H9 (cell line): ENCODE data around the gene GASK1B. TPM values are rescaled to one million over a fixed set of nuclear protein-coding genes. Genes with fewer than 3 reads are reported as not detected.

Source experiments
- DNase-seq: peaks from one replicate; pipeline ENCODE4 v3.0.0-alpha.2; 2017
- H2AFZ ChIP-seq: one replicate; pipeline ENCODE4 v1.6.1; 2013; ENCODE audit warnings: mild to moderate bottlenecking, low read length, control low read depth, moderate library complexity
- H2AK5ac ChIP-seq: 2 replicates; pipeline ENCODE4 v1.6.1; 2013; ENCODE audit warnings: low read length, control low read depth, mixed read lengths; ENCODE audit not compliant: insufficient read length
- H2BK120ac ChIP-seq: one replicate; pipeline ENCODE4 v1.6.1; 2013; ENCODE audit warnings: low read depth, mild to moderate bottlenecking, low read length, control low read depth, inconsistent platforms; ENCODE audit not compliant: poor library complexity, severe bottlenecking
- H2BK12ac ChIP-seq: 2 replicates; pipeline ENCODE4 v1.6.1; 2013; ENCODE audit warnings: low read length, control low read depth, mixed read lengths, low read depth; ENCODE audit not compliant: insufficient read length
- H2BK15ac ChIP-seq: 2 replicates; pipeline ENCODE4 v1.6.1; 2013; ENCODE audit warnings: low read depth, low read length, control low read depth
- H2BK20ac ChIP-seq: one replicate; pipeline ENCODE4 v1.6.1; 2013; ENCODE audit warnings: low read depth, mild to moderate bottlenecking, low read length, control low read depth, inconsistent platforms; ENCODE audit not compliant: poor library complexity, severe bottlenecking
- H2BK5ac ChIP-seq: 2 replicates; pipeline ENCODE4 v1.6.1; 2013; ENCODE audit warnings: low read length, control low read depth, mixed read lengths; ENCODE audit not compliant: insufficient read length
- H3K14ac ChIP-seq: 2 replicates; pipeline ENCODE4 v1.6.1; 2013; ENCODE audit warnings: low read length, control low read depth; ENCODE audit not compliant: insufficient read depth
- H3K18ac ChIP-seq: 2 replicates; pipeline ENCODE4 v1.6.1; 2013; ENCODE audit warnings: low read depth, mild to moderate bottlenecking, mixed read lengths, low read length, control low read depth; ENCODE audit not compliant: insufficient read length
- H3K23ac ChIP-seq: 2 replicates; pipeline ENCODE4 v1.6.1; 2013; ENCODE audit warnings: low read length, control low read depth, mixed read lengths, low read depth; ENCODE audit not compliant: insufficient read length
- H3K23me2 ChIP-seq: 2 replicates; pipeline ENCODE4 v1.6.1; 2013; ENCODE audit warnings: low read depth, mild to moderate bottlenecking, mixed read lengths, low read length, control low read depth; ENCODE audit not compliant: insufficient read length, poor library complexity, severe bottlenecking
- H3K27ac ChIP-seq: 2 replicates; pipeline ENCODE4 v1.5.1; 2013; ENCODE audit warnings: low read length, control low read depth, mixed read lengths, low read depth; ENCODE audit not compliant: insufficient read length
- H3K27me3 ChIP-seq: 2 replicates; pipeline ENCODE4 v1.6.1; 2013; ENCODE audit warnings: low read length, control low read depth, inconsistent platforms; ENCODE audit not compliant: insufficient read depth
- H3K4ac ChIP-seq: 2 replicates; pipeline ENCODE4 v1.6.1; 2013; ENCODE audit warnings: low read depth, mild to moderate bottlenecking, control low read depth, inconsistent platforms, low read length, moderate library complexity
- H3K4me1 ChIP-seq: 2 replicates; pipeline ENCODE4 v1.6.1; 2013; ENCODE audit warnings: low read length, control low read depth, inconsistent platforms; ENCODE audit not compliant: insufficient read depth
- H3K4me2 ChIP-seq: 2 replicates; pipeline ENCODE4 v1.6.1; 2013; ENCODE audit warnings: low read length, control low read depth, mixed read lengths; ENCODE audit not compliant: insufficient read length, insufficient read depth
- H3K56ac ChIP-seq: 2 replicates; pipeline ENCODE4 v1.6.1; 2013; ENCODE audit warnings: low read depth, mild to moderate bottlenecking, mixed read lengths, low read length, control low read depth; ENCODE audit not compliant: insufficient read length
- H3K79me1 ChIP-seq: 2 replicates; pipeline ENCODE4 v1.6.1; 2013; ENCODE audit warnings: low read depth, mild to moderate bottlenecking, moderate library complexity, low read length, control low read depth, inconsistent platforms; ENCODE audit not compliant: insufficient read depth, poor library complexity, severe bottlenecking
- H3K79me2 ChIP-seq: 2 replicates; pipeline ENCODE4 v1.6.1; 2013; ENCODE audit warnings: low read length, control low read depth, inconsistent platforms; ENCODE audit not compliant: insufficient read depth
- H3K9ac ChIP-seq: 2 replicates; pipeline ENCODE4 v1.6.1; 2013; ENCODE audit warnings: low read length, control low read depth, mixed read lengths; ENCODE audit not compliant: insufficient read length; ENCODE audit errors: extremely low read depth
- H3K9me3 ChIP-seq: one replicate; pipeline ENCODE4 v1.6.1; 2013; ENCODE audit warnings: low read depth, low read length, inconsistent platforms; ENCODE audit not compliant: control insufficient read depth
- H3T11ph ChIP-seq: one replicate; pipeline ENCODE4 v1.6.1; 2013; ENCODE audit warnings: mild to moderate bottlenecking, low read length, control low read depth, inconsistent platforms
- H4K20me1 ChIP-seq: one replicate; pipeline ENCODE4 v1.6.1; 2013; ENCODE audit not compliant: control insufficient read depth, insufficient read length, insufficient read depth
- H4K5ac ChIP-seq: 2 replicates; pipeline ENCODE4 v1.6.1; 2013; ENCODE audit warnings: low read depth, mild to moderate bottlenecking, mixed read lengths, low read length, control low read depth; ENCODE audit not compliant: insufficient read length
- H4K8ac ChIP-seq: replicated peaks from 2 replicates; pipeline ENCODE4 v1.6.1; 2013; ENCODE audit warnings: low read length, control low read depth, mixed read lengths, low read depth; ENCODE audit not compliant: insufficient read length
- H4K91ac ChIP-seq: 2 replicates; pipeline ENCODE4 v1.6.1; 2013; ENCODE audit warnings: low read depth, mild to moderate bottlenecking, moderate library complexity, mixed read lengths, low read length, control low read depth; ENCODE audit not compliant: insufficient read length
- H3K27ac Mint-ChIP-seq, 3 experiments: 2 replicates in 2 of 3; 3 replicates in 1 of 3; pipeline ENCODE4 v1.8.0; 2020 to 2021; ENCODE audit warnings: mixed read lengths in 3 of 3, mild to moderate bottlenecking in 1 of 3, moderate library complexity in 1 of 3
- H3K27me3 Mint-ChIP-seq: 2 replicates; pipeline ENCODE4 v1.8.0; 2021; ENCODE audit warnings: low read depth, mild to moderate bottlenecking, moderate library complexity, mixed read lengths
- H3K36me3 Mint-ChIP-seq, 3 experiments: 2 replicates in 2 of 3; 3 replicates in 1 of 3; pipeline ENCODE4 v1.8.0; 2020 to 2021; ENCODE audit warnings: low read depth in 3 of 3, mixed read lengths in 3 of 3; ENCODE audit not compliant: insufficient read depth in 1 of 3
- H3K4me1 Mint-ChIP-seq, 2 experiments: 2 replicates each; pipeline ENCODE4 v1.8.0; 2020; ENCODE audit warnings: mixed read lengths in 2 of 2
- H3K4me3 Mint-ChIP-seq, 2 experiments: 2 replicates in 1 of 2; 3 replicates in 1 of 2; pipeline ENCODE4 v1.8.0; 2020 to 2021; ENCODE audit warnings: mild to moderate bottlenecking in 2 of 2, mixed read lengths in 2 of 2, moderate library complexity in 1 of 2
- H3K9me3 Mint-ChIP-seq, 2 experiments: 2 replicates in 1 of 2; 3 replicates in 1 of 2; pipeline ENCODE4 v1.8.0; 2020; ENCODE audit warnings: mild to moderate bottlenecking in 2 of 2, mixed read lengths in 2 of 2, moderate library complexity in 1 of 2
- CTCF ChIP-seq: fragments of 200-600 bp; sonication (generic); conservative IDR thresholded peaks from 3 replicates; pipeline ENCODE4 v1.8.0; 2021; ENCODE audit warnings: antibody characterized with exemption, mild to moderate bottlenecking
- WGBS: extraction: QIAGEN DNeasy Blood & Tissue Kit; methylation state at CpG from one replicate; pipeline ENCODE4 v1.1.7; 2013; ENCODE audit warnings: missing lambda C conversion rate, low lambda C conversion rate, mixed read lengths; ENCODE audit not compliant: insufficient read length; ENCODE audit errors: extremely low coverage; 5-methylcytosine and 5-hydroxymethylcytosine counted together
- total RNA-seq: library from RNA; stranded (reverse); gene quantifications from 2 replicates; pipeline ENCODE4 v1.2.1, GENCODE V29; 2021

The GASK1B gene
- total RNA-seq, 1 experiment from 2014 or later, result not detected

GRCh38 chr4:158176108-158176507 is 3.3 kb upstream of the GASK1B start:
- no CpG with 5 or more reads among the region's 2 CpGs for WGBS
- no peak overlapping the region for H3K56ac ChIP-seq
- Mint-ChIP-seq H3K27ac (no peak overlapping the region; a peak in 1 of 7 replicates), H3K9me3 (no peaks in the 10 kb centered on the region), H3K36me3 (no peaks in the 10 kb centered on the region), H3K27me3 (no peaks in the 10 kb centered on the region), H3K4me1 (peaks cover 8 to 10% of the 10 kb centered on the region in 2 experiments), H3K4me3 (no peak overlapping the region)
- H4K5ac ChIP-seq, result no peak overlapping the region
- no peak overlapping the region for H3K4me2 ChIP-seq
- H3K18ac ChIP-seq, result no peak overlapping the region
- H3T11ph ChIP-seq, result no peak overlapping the region
- H4K20me1 ChIP-seq, result no peaks in the 10 kb centered on the region
- no peak overlapping the region for H2BK12ac ChIP-seq
- no peak overlapping the region for H3K9ac ChIP-seq
- no peaks in the 10 kb centered on the region for H3K4me1 ChIP-seq
- no peak overlapping the region for H3K4ac ChIP-seq
- no peak overlapping the region for H4K8ac ChIP-seq
- no peaks in the 10 kb centered on the region for H3K27me3 ChIP-seq
- H2BK20ac ChIP-seq, result no peak overlapping the region
- no peak overlapping the region for H2BK15ac ChIP-seq
- H3K23ac ChIP-seq, result no peak overlapping the region
- H4K91ac ChIP-seq, result no peak overlapping the region
- H3K23me2 ChIP-seq, result no peaks in the 10 kb centered on the region
- H2AFZ ChIP-seq, result no peak overlapping the region
- H3K9me3 ChIP-seq, result no peaks in the 10 kb centered on the region
- DNase-seq, result no peak
- H2BK120ac ChIP-seq, result no peak overlapping the region
- TF ChIP-seq CTCF, result no peak
- no peak overlapping the region for H3K27ac ChIP-seq
- H2BK5ac ChIP-seq, result no peak overlapping the region
- no peaks in the 10 kb centered on the region for H3K79me2 ChIP-seq
- no peak overlapping the region for H2AK5ac ChIP-seq
- no peak overlapping the region for H3K14ac ChIP-seq
- no peaks in the 10 kb centered on the region for H3K79me1 ChIP-seq
